B cell (primary cell): ENCODE data around the gene FHIT.

Source experiments
- EZH2 ChIP-seq: IDR thresholded peaks from 2 replicates; pipeline ENCODE4 v1.6.1; 2012; ENCODE audit warnings: borderline replicate concordance, low read depth, mild to moderate bottlenecking, moderate library complexity, low read length; ENCODE audit not compliant: insufficient read depth, poor library complexity, severe bottlenecking
- TF ChIP-seq, protein P1 (sequence below): fragments of 200-600 bp; IDR thresholded peaks from one replicate; pipeline ENCODE4 v1.8.0; 2022; ENCODE audit warnings: antibody characterized with exemption, mild to moderate bottlenecking

DNA sequence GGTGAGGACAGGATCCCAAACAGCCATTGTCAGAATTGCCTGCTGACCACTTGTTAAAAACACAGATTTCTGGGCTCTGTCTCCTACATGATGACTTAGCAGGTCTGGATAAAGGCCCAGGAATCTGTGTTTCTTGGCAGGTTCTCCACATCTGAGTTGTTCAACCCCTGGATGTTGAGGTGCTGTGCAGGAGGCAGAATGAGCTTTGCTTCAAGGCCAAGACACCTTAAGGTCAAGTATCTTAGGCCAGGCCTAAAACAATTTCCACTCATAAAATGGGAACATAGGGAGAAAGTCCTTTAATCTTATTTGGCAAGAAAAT lies 1522.7 kb downstream of the FHIT start:
- TF ChIP-seq, protein P1, sequence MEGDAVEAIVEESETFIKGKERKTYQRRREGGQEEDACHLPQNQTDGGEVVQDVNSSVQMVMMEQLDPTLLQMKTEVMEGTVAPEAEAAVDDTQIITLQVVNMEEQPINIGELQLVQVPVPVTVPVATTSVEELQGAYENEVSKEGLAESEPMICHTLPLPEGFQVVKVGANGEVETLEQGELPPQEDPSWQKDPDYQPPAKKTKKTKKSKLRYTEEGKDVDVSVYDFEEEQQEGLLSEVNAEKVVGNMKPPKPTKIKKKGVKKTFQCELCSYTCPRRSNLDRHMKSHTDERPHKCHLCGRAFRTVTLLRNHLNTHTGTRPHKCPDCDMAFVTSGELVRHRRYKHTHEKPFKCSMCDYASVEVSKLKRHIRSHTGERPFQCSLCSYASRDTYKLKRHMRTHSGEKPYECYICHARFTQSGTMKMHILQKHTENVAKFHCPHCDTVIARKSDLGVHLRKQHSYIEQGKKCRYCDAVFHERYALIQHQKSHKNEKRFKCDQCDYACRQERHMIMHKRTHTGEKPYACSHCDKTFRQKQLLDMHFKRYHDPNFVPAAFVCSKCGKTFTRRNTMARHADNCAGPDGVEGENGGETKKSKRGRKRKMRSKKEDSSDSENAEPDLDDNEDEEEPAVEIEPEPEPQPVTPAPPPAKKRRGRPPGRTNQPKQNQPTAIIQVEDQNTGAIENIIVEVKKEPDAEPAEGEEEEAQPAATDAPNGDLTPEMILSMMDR, result no peak
- TF ChIP-seq EZH2, result no peak
